ENCODE results near the gene ASIC2. TPM values are rescaled to one million over a fixed set of nuclear protein-coding genes. Genes with fewer than 3 reads are reported as not detected.

Gene ASIC2
- total RNA-seq, 1 donor: not detected

DNA sequence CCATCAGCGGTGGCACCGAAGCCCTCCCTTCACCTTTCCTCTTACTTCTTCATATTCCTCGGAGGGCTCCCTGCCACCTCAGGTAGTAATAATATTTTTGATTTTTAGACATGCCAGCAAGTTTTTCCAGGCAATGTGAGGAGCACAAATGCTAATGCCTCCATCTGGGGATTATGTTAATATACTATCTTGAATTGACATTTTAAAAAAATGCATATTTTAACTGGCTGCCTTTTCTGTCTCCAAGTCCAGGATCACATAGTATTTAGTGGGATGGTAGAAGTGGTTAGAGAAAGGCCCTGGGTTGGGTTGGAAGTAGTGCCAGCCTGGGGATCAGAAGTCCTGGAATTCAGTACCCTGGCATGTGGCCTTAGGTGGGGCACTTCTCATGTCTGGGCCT is 154.5 kb downstream of the ASIC2 start:
- Histone ChIP-seq H3K4me1 (ENCODE audit: insufficient read depth, low read length) (no peaks in the 10 kb centered on the region), H3K79me2 (ENCODE audit: insufficient read depth, low read length) (no peaks in the 10 kb centered on the region), H3K4me2 (ENCODE audit: insufficient read depth, low read length) (no peak overlapping the region), H4K20me1 (ENCODE audit: insufficient read depth, low read length) (no peaks in the 10 kb centered on the region), H3K9me3 (ENCODE audit: low read depth, low read length) (peaks cover 2% of the 10 kb centered on the region), H3K4me3 (ENCODE audit: insufficient read depth, low read length) (no peak overlapping the region), H3K36me3 (ENCODE audit: insufficient read depth, low read length) (no peaks in the 10 kb centered on the region), H3K27me3 (ENCODE audit: insufficient read depth, low read length) (no peaks in the 10 kb centered on the region), H2AFZ (ENCODE audit: low read length) (no peak overlapping the region), H3K27ac (ENCODE audit: low read depth, low read length) (no peak overlapping the region)
- TF ChIP-seq, protein P1, sequence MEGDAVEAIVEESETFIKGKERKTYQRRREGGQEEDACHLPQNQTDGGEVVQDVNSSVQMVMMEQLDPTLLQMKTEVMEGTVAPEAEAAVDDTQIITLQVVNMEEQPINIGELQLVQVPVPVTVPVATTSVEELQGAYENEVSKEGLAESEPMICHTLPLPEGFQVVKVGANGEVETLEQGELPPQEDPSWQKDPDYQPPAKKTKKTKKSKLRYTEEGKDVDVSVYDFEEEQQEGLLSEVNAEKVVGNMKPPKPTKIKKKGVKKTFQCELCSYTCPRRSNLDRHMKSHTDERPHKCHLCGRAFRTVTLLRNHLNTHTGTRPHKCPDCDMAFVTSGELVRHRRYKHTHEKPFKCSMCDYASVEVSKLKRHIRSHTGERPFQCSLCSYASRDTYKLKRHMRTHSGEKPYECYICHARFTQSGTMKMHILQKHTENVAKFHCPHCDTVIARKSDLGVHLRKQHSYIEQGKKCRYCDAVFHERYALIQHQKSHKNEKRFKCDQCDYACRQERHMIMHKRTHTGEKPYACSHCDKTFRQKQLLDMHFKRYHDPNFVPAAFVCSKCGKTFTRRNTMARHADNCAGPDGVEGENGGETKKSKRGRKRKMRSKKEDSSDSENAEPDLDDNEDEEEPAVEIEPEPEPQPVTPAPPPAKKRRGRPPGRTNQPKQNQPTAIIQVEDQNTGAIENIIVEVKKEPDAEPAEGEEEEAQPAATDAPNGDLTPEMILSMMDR (IDR thresholded peaks at IDR 0.05; ENCODE audit: extremely low read depth, low read depth, low read length): no peak
- no peak for DNase-seq (ENCODE audit: insufficient read length, low spot score, missing footprints)

DNA sequence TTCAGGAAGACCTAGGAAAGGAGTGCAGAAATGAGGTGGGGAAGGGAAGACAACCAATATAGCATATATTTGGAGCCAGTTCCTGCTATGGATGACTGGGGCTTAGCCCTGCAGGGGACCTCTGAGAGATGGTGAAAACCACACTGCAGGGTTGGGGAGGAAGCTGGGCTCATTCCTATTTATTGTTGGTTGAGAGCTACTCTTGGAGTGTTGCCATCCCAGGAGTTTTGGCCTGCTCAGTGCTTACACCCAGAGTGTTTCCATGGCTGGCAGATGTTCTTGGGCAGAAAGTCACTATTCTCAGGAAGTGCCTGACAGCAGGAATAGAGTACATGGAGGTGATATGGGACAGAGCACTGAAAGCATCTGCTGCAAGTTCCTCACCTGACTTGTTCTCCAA is 155.7 kb downstream of the ASIC2 start:
- H3K4me1 ChIP-seq (ENCODE audit: insufficient read depth, low read length): no peaks in the 10 kb centered on the region
- no peak overlapping the region for H3K27ac ChIP-seq (ENCODE audit: low read depth, low read length)
- peaks cover 2% of the 10 kb centered on the region for H3K9me3 ChIP-seq (ENCODE audit: low read depth, low read length)
- H3K4me2 ChIP-seq (ENCODE audit: insufficient read depth, low read length): no peak overlapping the region
- H4K20me1 ChIP-seq (ENCODE audit: insufficient read depth, low read length): no peaks in the 10 kb centered on the region
- no peaks in the 10 kb centered on the region for H3K79me2 ChIP-seq (ENCODE audit: insufficient read depth, low read length)
- TF ChIP-seq, protein P1 (IDR thresholded peaks at IDR 0.05; ENCODE audit: extremely low read depth, low read depth, low read length): no peak
- no peak overlapping the region for H3K4me3 ChIP-seq (ENCODE audit: insufficient read depth, low read length)
- no peak overlapping the region for H2AFZ ChIP-seq (ENCODE audit: low read length)
- H3K36me3 ChIP-seq (ENCODE audit: insufficient read depth, low read length): no peaks in the 10 kb centered on the region
- DNase-seq (ENCODE audit: insufficient read length, low spot score, missing footprints): no peak
- no peaks in the 10 kb centered on the region for H3K27me3 ChIP-seq (ENCODE audit: insufficient read depth, low read length)

DNA sequence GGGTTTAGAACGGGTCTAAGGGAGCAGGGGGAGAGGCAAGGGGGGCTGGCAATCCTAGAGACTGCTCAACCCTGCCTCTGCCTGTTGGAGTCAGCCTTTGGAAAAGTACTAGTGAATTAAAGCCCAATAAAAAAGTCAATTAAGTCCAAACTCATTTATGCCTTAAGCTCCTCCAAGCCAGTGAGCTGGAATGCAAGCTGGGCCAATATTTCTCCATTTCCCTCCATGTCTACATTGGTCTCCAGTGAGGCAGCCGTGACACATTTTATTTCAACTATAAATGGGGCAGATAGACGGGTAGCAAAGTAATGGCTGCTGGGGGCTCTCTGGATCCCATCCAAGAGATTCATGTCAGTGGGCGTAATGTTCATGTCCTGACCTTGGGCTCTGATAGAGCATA is 157.4 kb downstream of the ASIC2 start:
- Histone ChIP-seq H3K4me3 (ENCODE audit: insufficient read depth, low read length) (no peak overlapping the region), H3K36me3 (ENCODE audit: insufficient read depth, low read length) (no peaks in the 10 kb centered on the region), H3K27ac (ENCODE audit: low read depth, low read length) (no peak overlapping the region), H3K4me2 (ENCODE audit: insufficient read depth, low read length) (no peak overlapping the region), H3K27me3 (ENCODE audit: insufficient read depth, low read length) (no peaks in the 10 kb centered on the region), H3K79me2 (ENCODE audit: insufficient read depth, low read length) (no peaks in the 10 kb centered on the region), H3K4me1 (ENCODE audit: insufficient read depth, low read length) (no peaks in the 10 kb centered on the region), H4K20me1 (ENCODE audit: insufficient read depth, low read length) (no peaks in the 10 kb centered on the region), H3K9me3 (ENCODE audit: low read depth, low read length) (peaks cover 2% of the 10 kb centered on the region), H2AFZ (ENCODE audit: low read length) (no peak overlapping the region)
- TF ChIP-seq, protein P1 (IDR thresholded peaks at IDR 0.05; ENCODE audit: extremely low read depth, low read depth, low read length): no peak
- DNase-seq (ENCODE audit: insufficient read length, low spot score, missing footprints): no peak

DNA sequence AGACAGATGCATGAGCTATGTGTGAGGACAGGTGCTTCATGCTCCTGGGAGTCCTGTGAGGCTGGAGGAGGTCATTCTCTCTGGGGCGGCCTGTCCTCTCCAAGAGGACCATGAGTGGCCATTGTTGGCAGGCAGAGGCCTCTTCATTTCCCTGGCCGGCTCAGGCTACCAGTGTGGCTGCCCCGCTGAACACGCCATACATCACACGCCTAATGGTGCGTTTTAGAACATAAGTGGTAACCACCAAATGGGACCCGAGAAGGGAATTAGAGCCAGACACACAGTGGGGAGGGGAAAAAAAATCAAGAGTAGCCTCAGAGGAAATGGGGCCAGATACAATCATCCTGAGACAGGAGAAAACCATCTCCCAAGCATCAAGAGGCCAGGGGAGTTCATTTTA is 161.5 kb downstream of the ASIC2 start:
- Histone ChIP-seq H3K27me3 (ENCODE audit: insufficient read depth, low read length) (no peaks in the 10 kb centered on the region), H3K4me3 (ENCODE audit: insufficient read depth, low read length) (no peak overlapping the region), H3K27ac (ENCODE audit: low read depth, low read length) (no peak overlapping the region), H2AFZ (ENCODE audit: low read length) (no peak overlapping the region), H3K79me2 (ENCODE audit: insufficient read depth, low read length) (no peaks in the 10 kb centered on the region), H3K4me2 (ENCODE audit: insufficient read depth, low read length) (no peak overlapping the region), H3K4me1 (ENCODE audit: insufficient read depth, low read length) (no peaks in the 10 kb centered on the region), H3K9me3 (ENCODE audit: low read depth, low read length) (no peaks in the 10 kb centered on the region), H4K20me1 (ENCODE audit: insufficient read depth, low read length) (no peaks in the 10 kb centered on the region), H3K36me3 (ENCODE audit: insufficient read depth, low read length) (no peaks in the 10 kb centered on the region)
- TF ChIP-seq, protein P1 (IDR thresholded peaks at IDR 0.05; ENCODE audit: extremely low read depth, low read depth, low read length): no peak
- DNase-seq (ENCODE audit: insufficient read length, low spot score, missing footprints): no peak

All from osteoblast (primary cell).